ENCODE measurements around the gene NEUROG1.

NEUROG1 gene

GRCh38 chr5:135492319-135492626, 43.5 kb downstream of the NEUROG1 start:
- no peak for FAIRE-seq

DNA sequence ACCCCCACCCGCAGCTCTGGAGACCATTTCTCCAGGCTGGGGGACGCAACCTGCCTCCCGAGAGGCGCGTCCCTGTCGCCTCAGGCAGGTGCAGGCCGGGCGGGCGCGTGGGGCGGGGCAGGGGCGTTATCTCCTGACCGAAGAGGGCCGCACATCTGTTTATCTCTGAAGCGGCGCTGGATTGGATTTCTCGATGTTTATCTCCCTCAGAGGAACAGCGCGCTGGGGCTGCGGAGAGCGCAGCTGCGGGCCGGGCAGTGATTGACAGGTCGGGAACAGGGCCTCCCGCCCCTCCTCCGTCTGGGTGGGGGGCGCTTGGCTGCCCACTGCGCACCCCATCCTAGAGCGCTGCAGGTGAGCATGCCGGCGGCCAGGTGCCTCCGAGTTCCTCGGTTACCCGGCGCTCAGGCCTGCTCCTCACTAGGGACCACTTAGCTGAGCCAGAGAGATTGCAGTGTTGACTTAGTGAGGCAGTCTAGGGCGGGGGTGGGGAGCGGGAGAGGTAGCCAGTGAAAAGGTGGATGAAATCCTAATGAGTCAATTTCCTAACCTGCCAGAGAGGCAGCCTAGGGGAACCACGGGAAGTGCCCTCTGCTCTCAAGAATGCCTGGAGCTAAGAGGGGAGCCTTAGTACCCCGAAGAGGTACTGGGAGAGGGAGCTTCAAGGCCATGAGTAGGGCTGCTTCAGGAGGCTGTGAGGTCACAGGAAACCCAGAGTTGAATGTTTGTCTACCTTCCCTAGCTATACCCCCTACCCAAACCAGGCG, 44.0 kb downstream of the NEUROG1 start:
- no peak for FAIRE-seq

GRCh38 chr5:135491038-135491551, 44.7 kb downstream of the NEUROG1 start:
- FAIRE-seq, result no peak

DNA sequence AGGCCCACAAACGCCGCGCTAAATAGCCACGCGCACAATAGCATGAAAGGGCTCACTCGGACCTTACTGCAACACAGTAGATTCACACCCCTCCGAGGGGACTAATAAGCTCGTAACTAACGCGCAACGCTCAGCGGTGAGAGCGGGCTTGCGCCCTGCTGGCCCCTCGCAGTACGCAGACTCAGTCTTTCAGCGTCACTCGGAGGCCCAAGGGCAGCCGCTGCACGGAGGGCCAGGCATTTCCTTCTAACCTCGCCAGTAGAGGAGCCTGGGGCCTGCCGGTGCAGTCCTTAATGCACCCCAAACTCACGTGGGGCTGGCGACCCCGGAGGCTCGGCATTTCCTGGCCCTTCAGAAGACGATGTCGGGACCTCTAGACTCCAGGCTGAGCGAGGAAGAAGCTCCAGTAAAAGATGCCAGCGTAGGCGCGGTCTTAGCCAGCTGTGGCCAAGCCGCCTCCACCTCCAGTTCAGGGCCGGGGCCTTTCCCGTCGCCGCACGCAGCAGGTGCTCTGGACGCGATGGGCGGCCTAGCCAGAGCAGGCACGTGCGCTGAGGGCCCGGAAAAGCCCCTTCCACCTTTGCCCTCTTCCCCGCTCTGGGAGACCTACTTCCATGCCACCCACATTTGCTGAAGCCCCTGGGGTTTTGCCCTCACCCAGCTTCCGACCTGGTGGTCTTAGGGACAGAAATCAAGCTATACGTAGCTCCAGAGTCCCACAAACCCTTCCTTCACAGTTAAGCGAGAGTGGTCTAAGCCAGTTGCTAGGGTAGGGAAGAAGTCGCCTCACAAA, 45.3 kb downstream of the NEUROG1 start:
- FAIRE-seq, result no peak

- FAIRE-seq, result no peak
Observed at GRCh38 chr5:135489466-135490244, 46.1 kb downstream of the NEUROG1 start.

DNA sequence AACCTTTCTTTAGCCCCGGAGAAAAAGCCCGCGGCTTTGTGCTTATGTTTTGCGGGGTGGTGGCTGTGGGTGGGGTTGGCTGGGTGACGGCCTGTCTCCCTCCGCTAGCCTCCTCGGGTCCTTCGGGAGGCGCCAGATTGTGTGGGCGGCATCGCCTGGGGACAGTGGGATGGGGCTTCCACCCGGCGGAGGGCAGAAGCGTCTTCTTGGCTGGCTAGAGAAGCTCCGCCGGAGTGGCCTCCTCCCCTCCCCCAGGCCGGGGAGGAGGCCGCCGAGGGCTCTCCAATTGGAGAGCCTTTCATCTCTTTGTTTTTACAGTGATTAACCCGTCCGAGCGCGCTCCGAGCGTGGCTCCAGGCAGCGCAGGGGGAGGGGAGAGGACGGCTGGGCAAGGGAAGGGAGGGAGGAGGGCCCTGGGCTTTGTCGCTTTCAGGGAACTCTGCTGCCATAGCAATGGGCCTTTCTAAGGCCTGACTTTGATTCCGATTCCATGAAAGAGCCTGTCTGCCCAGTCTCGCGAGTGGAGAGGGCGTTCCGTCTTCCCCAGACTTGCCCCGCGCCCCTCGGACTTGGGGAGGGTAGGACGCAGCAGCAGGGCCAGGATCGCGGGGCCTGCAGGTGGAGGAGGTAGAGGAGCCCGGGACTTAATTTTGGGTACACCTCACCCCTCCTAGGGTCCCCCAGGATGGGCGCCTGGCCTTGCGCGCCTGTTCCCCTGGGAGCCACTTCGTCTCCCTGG, 46.9 kb downstream of the NEUROG1 start:
- no peak for FAIRE-seq

- no peak for FAIRE-seq
Observed at GRCh38 chr5:135487839-135488514, 47.8 kb downstream of the NEUROG1 start.

DNA sequence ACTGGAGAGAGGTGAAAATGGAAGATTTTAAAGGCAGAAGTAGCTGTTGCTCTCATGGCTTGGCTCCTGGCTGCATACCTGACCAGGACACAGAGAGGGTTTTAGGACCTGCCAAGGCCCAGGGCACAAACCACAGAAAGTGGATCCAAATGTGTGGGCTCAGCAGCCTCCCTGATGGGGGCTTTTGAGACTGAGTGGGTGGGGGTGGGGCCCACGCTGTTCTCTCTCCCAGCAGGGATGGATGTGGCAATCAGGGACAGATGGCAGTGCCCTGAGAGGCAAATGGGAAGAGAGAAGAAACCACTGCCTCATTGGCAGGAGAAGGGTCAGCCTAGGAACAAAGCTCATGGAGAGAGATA, 48.7 kb downstream of the NEUROG1 start:
- FAIRE-seq, result no peak

DNA sequence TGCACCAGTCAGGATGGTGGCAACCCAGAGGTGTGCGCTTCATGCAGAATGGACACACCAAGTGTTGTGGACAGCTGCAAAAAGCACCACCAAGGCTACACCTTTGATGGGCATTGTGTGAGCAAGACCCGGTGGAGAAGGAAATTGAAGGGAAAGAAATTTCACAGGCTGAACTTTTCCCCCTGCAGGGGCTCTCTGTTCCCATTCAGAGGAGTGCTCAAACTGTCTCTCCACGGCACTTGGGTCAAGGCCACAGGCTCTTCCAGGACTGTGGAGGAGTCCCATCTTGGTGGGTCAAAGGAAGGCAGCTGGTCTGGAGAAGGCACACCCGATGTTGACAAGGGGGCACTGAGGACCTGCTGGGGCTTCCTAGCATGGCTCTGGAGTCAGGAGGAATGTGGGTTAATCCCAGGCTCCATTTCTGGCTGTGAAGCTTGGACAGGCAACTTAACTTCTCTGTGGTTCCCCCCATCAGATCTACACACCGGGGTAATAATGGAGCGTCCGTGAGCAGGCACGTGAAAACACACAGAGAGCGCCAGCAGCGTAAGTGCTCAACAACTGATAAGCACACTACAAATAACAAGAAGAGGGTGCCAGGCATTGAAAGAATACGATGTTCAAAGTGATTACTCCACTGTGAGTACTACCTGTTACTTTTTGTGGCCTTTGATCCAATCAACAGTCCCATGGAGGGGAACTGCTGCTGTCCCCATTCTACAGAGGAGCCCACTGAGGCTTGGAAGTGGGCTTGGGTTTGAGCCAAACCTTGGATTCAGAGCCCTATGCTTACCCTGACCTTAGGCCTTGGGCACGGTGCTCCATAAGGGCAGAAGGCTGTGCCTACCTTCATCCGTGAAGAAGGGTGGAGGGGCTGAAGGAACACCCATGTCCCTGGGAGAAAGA, 49.4 kb downstream of the NEUROG1 start:
- FAIRE-seq, result no peak

GRCh38 chr5:135484674-135485086, 51.1 kb downstream of the NEUROG1 start:
- no peak for FAIRE-seq
